Nephron (organoid): ENCODE measurements around the gene ZBTB43.

ENCODE experiments used
- H3K27ac Mint-ChIP-seq, 3 experiments: 2 replicates each; pipeline ENCODE4 v1.8.0; 2020; ENCODE audit warnings: mixed read lengths in 3 of 3, mild to moderate bottlenecking in 2 of 3, moderate library complexity in 1 of 3
- H3K27me3 Mint-ChIP-seq: 2 replicates; pipeline ENCODE4 v1.8.0; 2021; ENCODE audit warnings: low read depth, mild to moderate bottlenecking, moderate library complexity, mixed read lengths
- H3K36me3 Mint-ChIP-seq: 2 replicates; pipeline ENCODE4 v1.8.0; 2020; ENCODE audit warnings: low read depth, mixed read lengths
- H3K4me1 Mint-ChIP-seq: 2 replicates; pipeline ENCODE4 v1.8.0; 2020; ENCODE audit warnings: mixed read lengths
- H3K4me3 Mint-ChIP-seq, 3 experiments: 2 replicates each; pipeline ENCODE4 v1.8.0; 2020; ENCODE audit warnings: mild to moderate bottlenecking in 3 of 3, mixed read lengths in 3 of 3, moderate library complexity in 2 of 3
- H3K9me3 Mint-ChIP-seq: 2 replicates; pipeline ENCODE4 v1.8.0; 2020; ENCODE audit warnings: mixed read lengths
- CTCF ChIP-seq, 3 experiments: fragments of 200-600 bp; sonication (generic); IDR thresholded peaks; one replicate each; pipeline ENCODE4 v1.5.0; 2021; ENCODE audit warnings: antibody characterized with exemption in 3 of 3; ENCODE audit not compliant: unreplicated experiment in 3 of 3

Gene ZBTB43

GRCh38 chr9:126829035-126829434 lies 24.2 kb downstream of the ZBTB43 start:
- no peak for TF ChIP-seq CTCF (IDR thresholded peaks at IDR 0.05; ENCODE audit: unreplicated experiment in 3 of 3)
- H3K36me3 Mint-ChIP-seq, result peaks cover 60% of the 10 kb centered on the region
- no peaks in the 10 kb centered on the region for H3K27me3 Mint-ChIP-seq
- H3K4me1 Mint-ChIP-seq, result peaks cover 12% of the 10 kb centered on the region
- no peaks in the 10 kb centered on the region for H3K9me3 Mint-ChIP-seq
- H3K27ac Mint-ChIP-seq, result no peak overlapping the region
- H3K4me3 Mint-ChIP-seq, result no peak overlapping the region

- TF ChIP-seq CTCF (IDR thresholded peaks at IDR 0.05; ENCODE audit: unreplicated experiment in 3 of 3), result no peak
- Mint-ChIP-seq H3K9me3 (no peaks in the 10 kb centered on the region), H3K36me3 (peaks cover 58% of the 10 kb centered on the region), H3K4me1 (peaks cover 12% of the 10 kb centered on the region), H3K27ac (no peak overlapping the region), H3K4me3 (no peak overlapping the region), H3K27me3 (no peaks in the 10 kb centered on the region)
Measured at GRCh38 chr9:126830827-126831226, 26.0 kb downstream of the ZBTB43 start.

- no peak overlapping the region for H3K4me3 Mint-ChIP-seq
- no peak overlapping the region for H3K27ac Mint-ChIP-seq
- H3K36me3 Mint-ChIP-seq, result peaks cover 59% of the 10 kb centered on the region
- H3K9me3 Mint-ChIP-seq, result no peaks in the 10 kb centered on the region
- TF ChIP-seq CTCF (IDR thresholded peaks at IDR 0.05; ENCODE audit: unreplicated experiment in 3 of 3), result no peak
- H3K27me3 Mint-ChIP-seq, result no peaks in the 10 kb centered on the region
- peaks cover 12% of the 10 kb centered on the region for H3K4me1 Mint-ChIP-seq
Measured at GRCh38 chr9:126832440-126832839, 27.6 kb downstream of the ZBTB43 start.

- Mint-ChIP-seq H3K4me1 (peaks cover 12% of the 10 kb centered on the region), H3K36me3 (peaks cover 63% of the 10 kb centered on the region), H3K4me3 (no peak overlapping the region), H3K9me3 (no peaks in the 10 kb centered on the region), H3K27ac (no peak overlapping the region), H3K27me3 (no peaks in the 10 kb centered on the region)
- no peak for TF ChIP-seq CTCF (IDR thresholded peaks at IDR 0.05; ENCODE audit: unreplicated experiment in 3 of 3)
Measured at GRCh38 chr9:126833020-126833419, 28.2 kb downstream of the ZBTB43 start.

GRCh38 chr9:126833710-126834345 lies 29.0 kb downstream of the ZBTB43 start:
- TF ChIP-seq CTCF (IDR thresholded peaks at IDR 0.05; ENCODE audit: unreplicated experiment in 3 of 3), result no peak
- Mint-ChIP-seq H3K4me3 (no peak overlapping the region), H3K36me3 (peaks cover 63% of the 10 kb centered on the region), H3K27me3 (no peaks in the 10 kb centered on the region), H3K9me3 (no peaks in the 10 kb centered on the region), H3K4me1 (peaks cover 12% of the 10 kb centered on the region), H3K27ac (no peak overlapping the region)

- H3K4me1 Mint-ChIP-seq, result peaks cover 12% of the 10 kb centered on the region
- no peak for TF ChIP-seq CTCF (IDR thresholded peaks at IDR 0.05; ENCODE audit: unreplicated experiment in 3 of 3)
- H3K9me3 Mint-ChIP-seq, result no peaks in the 10 kb centered on the region
- peaks cover 62% of the 10 kb centered on the region for H3K36me3 Mint-ChIP-seq
- no peak overlapping the region for H3K27ac Mint-ChIP-seq
- no peak overlapping the region for H3K4me3 Mint-ChIP-seq
- no peaks in the 10 kb centered on the region for H3K27me3 Mint-ChIP-seq
Measured at GRCh38 chr9:126834672-126835071, 29.8 kb downstream of the ZBTB43 start.
